ENCODE results near the gene TTC39A. TPM values are rescaled to one million over a fixed set of nuclear protein-coding genes. Genes with fewer than 3 reads are reported as not detected.

The TTC39A gene
- 0.78 and 1.1 TPM in 2 replicates for total RNA-seq

GRCh38 chr1:51330331-51331201 is at the start of gene TTC39A:
Gene TTC39A (minus strand): TSS chr1:51330562. CDS start chr1:51330477, 85 bp downstream.

Other genes with a start within 250 kb of the TTC39A start
- not detected in 2 replicates for gene C1orf185, start 228.3 kb downstream of the TTC39A start, total RNA-seq
- gene RNF11, start 94.3 kb downstream of the TTC39A start, total RNA-seq, result 66.1 and 82.1 TPM in 2 replicates
- gene EPS15, start 188.7 kb upstream of the TTC39A start, total RNA-seq, result 49.6 and 53.6 TPM in 2 replicates